NCI-H187 (cell line): ENCODE data around the gene CCND2.
A peak's percentile ranks its signal among the peaks of the same experiment; 100 is the strongest.

Source experiments
- DNase-seq, 2 experiments: peaks; one replicate each; lab custom pipeline; 2025; lab: John Stamatoyannopoulos, UW

CCND2 gene

DNA sequence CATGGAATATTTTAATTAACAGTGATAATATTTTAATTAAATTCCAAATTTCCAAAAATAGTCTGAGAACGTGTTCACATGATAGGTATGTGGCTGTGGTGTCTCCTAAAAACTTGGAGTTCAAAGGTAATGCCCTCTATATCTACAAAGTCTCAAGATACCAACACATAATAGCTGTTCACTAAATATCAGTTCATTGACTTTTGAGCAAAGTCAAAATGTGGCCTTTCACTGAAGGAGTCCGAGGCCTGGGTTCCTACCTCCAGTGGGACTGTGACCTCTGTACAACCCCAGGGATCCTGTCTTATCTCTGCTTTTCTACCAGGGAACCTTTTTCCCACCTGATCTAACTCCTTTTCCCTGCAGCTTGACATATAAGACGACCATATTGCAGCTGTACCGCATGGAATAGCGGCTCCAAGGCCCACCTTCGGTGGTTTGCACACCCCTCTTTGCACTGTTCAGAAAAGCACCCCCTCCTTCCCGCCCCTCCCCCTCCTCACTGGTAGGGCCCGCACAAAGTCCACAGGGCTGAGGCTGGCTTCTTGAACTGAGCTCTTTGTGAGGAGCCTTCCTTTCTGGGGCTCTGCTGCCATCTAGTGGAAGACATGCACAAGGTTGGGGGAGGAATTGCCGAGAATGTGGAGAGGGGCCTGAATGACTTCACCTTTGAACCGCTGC lies 3.1 kb downstream of the CCND2 start:
- peak in 1 of 2 experiments; percentile 35 for DNase-seq

DNA sequence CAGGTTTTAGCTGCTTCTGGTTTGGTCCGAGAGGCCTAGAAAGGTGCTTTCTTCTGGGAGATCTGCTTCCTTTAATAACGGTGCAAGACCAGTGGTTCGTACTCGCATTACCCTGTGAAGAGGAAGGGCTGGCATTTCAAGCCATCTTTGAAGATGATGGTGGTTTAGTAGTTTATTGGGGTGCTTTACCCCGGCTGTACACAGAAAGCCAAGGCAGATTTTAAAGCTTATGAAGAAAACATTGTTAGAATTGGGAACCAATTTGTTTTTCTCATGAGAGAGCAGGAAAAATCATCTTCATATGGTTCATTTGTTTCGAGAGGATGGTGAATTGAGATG lies 3.6 kb downstream of the CCND2 start:
- DNase-seq: no peak

GRCh38 chr12:4277857-4278256 lies 4.3 kb downstream of the CCND2 start:
- DNase-seq: no peak

GRCh38 chr12:4278329-4279197 lies 5.0 kb downstream of the CCND2 start:
- no peak for DNase-seq

DNA sequence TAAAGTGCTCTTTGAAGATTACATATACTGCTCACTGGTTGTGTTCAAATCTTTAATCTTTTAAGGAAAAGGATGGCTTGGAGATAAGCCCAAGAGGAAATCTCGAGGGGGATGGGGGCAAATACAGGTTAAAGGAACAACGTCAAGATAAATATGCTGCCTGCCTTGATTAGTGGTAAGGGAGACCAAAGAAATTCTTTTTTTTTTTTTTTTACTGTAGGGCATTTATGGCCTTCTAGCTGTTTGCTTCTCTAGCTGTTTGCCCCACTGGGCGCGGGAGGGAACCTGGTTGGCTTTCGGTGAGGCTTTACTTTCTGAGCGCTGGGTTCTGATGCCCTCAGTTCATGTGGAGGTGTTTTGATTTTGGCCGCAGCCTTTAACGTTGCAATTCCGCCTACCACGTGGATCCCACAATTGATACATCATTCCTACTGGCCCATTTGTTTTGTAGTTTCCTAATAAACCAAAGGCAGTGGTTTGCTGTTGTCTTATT lies 5.7 kb downstream of the CCND2 start:
- no peak for DNase-seq

- no peak for DNase-seq
Observed at GRCh38 chr12:4280351-4281163, 7.0 kb downstream of the CCND2 start.

DNA sequence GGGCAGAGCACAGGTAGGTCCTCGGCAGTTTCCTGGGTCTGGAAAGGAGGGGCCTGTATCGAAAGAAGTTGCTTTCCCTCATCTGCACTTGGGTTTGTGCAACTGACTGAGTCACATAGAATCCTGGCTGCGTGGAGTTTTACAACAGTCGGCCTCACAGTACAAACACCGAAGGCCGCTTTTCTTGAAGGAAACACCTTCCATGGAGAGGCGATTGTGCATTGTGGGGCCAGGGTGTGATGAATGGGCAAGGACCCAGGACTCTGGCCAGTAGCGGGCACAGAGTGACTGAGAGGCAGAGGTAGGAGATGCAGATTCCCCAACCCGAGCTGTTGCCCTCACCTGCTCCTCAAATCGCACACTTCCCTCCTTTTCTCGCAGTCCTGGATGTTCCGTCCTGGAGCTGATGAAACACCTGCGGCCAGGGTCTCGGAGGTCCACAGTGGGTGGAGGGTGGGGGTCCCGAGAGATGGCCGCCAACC lies 7.7 kb downstream of the CCND2 start:
- DNase-seq: no peak

- DNase-seq: no peak
Observed at GRCh38 chr12:4282103-4282891, 8.7 kb downstream of the CCND2 start.

DNA sequence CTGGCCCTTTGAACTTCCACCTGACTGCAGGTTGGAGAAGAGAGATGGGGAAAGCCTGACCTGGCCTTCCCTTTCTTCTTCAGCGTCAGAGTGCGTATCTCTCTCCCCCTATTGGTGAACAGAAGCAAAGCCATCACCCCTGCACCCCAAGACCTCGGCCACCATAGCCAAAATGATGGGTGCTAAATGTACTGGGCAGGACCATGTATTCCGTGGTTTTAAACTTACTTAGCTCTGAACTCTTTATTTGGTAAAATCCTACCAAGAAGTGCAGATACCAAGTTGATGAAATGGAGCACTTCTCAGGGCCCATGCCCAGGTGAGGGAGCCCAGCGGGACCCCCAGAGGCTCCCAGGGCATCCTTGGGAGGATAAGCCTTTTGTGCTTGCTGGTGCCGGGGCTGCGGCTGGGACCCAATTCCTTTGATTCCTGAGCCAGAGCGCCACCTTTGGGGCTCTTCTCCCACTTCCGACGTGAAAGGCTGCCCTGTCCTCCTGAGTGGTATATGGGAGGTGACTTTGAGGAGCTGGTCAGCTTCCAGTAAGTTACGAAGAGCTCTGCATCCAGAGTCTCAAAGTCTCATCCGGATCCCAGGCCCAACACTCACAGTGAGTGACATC lies 9.4 kb downstream of the CCND2 start:
- DNase-seq: no peak

- no peak for DNase-seq
Observed at GRCh38 chr12:4283512-4284255, 10.1 kb downstream of the CCND2 start.

DNA sequence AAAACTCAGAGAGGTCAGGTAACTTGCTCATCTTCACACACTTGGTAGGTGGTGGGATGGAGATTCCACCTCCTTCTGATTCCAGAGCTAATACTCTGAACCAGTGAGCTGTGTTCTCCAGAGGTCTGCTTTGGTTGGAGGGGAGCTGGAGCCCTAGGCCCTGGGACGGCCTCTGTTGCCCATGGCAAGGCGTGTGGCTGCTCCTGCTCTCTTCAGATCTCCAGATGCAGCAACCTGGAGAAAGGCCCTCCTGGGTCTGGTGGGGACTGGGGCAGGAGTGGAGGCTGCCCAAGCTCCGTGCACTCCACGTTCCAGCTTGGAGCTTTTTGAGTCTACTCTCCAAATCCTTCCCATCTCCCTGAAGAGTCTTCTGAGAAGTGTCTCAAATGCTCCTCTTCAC lies 10.7 kb downstream of the CCND2 start:
- no peak for DNase-seq

GRCh38 chr12:4285070-4285469 lies 11.5 kb downstream of the CCND2 start:
- no peak for DNase-seq

DNA sequence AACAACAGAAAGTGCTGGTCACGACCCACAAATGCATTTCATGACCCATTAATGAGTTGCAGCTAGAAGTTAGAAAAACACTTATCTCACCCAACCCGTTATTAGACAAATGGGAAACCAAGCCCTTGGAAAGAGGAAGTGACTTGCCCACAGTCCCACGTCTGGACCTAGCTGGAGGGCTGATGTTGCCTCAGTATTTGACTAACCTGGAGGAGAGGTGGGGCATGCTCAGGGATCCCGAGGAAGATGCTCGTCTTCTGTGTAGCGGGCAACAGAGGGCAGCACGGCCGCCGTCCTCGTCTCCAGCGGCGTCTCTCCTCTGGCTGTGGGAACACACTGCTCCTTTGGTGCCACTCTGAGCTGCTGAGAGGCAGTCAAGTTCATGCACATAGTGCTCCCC lies 12.7 kb downstream of the CCND2 start:
- DNase-seq: no peak

- no peak for DNase-seq
Observed at GRCh38 chr12:4286771-4287317, 13.3 kb downstream of the CCND2 start.

DNA sequence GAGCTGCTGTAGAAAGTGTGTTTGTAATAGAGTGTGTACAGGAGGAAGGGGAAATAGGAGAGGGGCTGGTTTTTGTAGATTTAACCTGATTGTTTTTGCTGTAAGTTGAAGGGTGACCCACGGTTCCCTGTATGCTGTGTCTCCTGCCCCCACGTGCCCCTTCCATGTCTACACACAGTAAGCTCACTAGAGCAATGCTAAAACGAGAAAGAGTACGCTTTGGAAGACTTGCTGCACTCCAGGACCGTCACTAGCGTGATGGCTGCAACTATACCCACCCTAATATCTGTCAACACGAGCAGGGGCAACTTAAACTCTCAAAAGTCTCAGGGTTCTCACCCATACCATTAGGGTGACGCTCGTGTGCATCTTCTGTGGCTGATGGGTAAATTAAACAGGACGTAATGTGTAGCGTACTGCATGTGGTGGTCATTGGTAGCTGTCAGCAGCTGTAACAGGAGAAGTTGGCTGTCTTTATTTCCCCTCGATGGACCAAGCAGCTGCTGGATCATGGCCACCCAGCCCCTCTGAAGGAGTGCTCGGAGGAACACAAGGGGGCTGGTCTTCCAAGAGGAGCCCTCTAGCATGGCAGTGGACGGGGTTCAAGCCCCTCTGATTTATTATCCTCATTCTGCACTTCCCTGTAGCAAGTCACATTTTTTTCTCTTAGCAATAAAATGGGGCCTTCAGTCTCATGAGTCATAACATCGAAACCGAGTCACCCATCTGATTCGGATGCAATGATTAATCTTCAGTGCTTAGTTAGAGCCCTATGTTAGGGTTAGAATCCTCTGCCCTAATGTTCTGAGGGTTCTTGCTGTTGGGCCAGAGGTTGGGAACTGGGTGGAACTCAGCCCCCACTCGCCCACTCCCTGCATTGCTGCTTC lies 14.0 kb downstream of the CCND2 start:
- DNase-seq: no peak

GRCh38 chr12:4288296-4289131 lies 15.0 kb downstream of the CCND2 start:
- DNase-seq: no peak

- DNase-seq: no peak
Observed at GRCh38 chr12:4289231-4289878, 15.8 kb downstream of the CCND2 start.
